H1 (cell line): ENCODE data around the gene PRELID1. TPM values are rescaled to one million over a fixed set of nuclear protein-coding genes. Genes with fewer than 3 reads are reported as not detected.

Source experiments
- CHD7 ChIP-seq: fragments of 300-600 bp; sonication (generic); IDR thresholded peaks from 2 replicates; pipeline ENCODE4 v1.7.1; 2012; ENCODE audit warnings: low read length, moderate library complexity, mild to moderate bottlenecking, inconsistent platforms; ENCODE audit not compliant: insufficient replicate concordance
- NRF1 ChIP-seq: IDR thresholded peaks from 2 replicates; pipeline ENCODE4 v1.6.1; 2011; ENCODE audit warnings: mild to moderate bottlenecking, low read depth, low read length, improper control_type of control experiment
- RAD21 ChIP-seq, 2 experiments: IDR thresholded peaks in 1 of 2; conservative IDR thresholded peaks in 1 of 2; 2 replicates each; pipeline ENCODE4 v1.6.1; 2011; ENCODE audit warnings: low read depth in 2 of 2, low read length in 2 of 2, improper control_type of control experiment in 1 of 2, inconsistent platforms in 1 of 2, mild to moderate bottlenecking in 1 of 2, moderate library complexity in 1 of 2
- RFX5 ChIP-seq: IDR thresholded peaks from 2 replicates; pipeline ENCODE4 v1.6.1; 2011; ENCODE audit warnings: low read depth, low read length, improper control_type of control experiment, borderline replicate concordance
- TAF1 ChIP-seq: IDR thresholded peaks from 2 replicates; pipeline ENCODE4 v1.6.1; 2011; ENCODE audit warnings: mild to moderate bottlenecking, low read depth, low read length
- TEAD4 ChIP-seq: IDR thresholded peaks from 2 replicates; pipeline ENCODE4 v1.6.1; 2012; ENCODE audit warnings: low read depth, low read length, inconsistent platforms, mixed read lengths
- polyA plus RNA-seq, 7 experiments: library from polyadenylated mRNA; depleted of rRNA in 3 of 7; stranded (reverse) in 5 of 7; unstranded in 2 of 7; fragments of >200 nt in 5 of 7; fragments of 200-250 nt in 2 of 7; gene quantifications; 1 replicate in 5 of 7; 2 replicates in 1 of 7; 4 replicates in 1 of 7; pipeline versions ENCODE4 v1.2.1 to v1.2.3, GENCODE V29; 2011 to 2013; ENCODE audit warnings: missing spikeins in 2 of 7, mixed read lengths in 2 of 7
- total RNA-seq: library from RNA; stranded (reverse); fragmentation: NEBNext Ultra II Directional; extraction: Animal tissue kit (Norgen Biotek cat#: 25700); gene quantifications from 2 replicates; pipeline ENCODE4 v1.2.1, GENCODE V29; 2021

Gene PRELID1
- total and polyA plus RNA-seq, 2 of the 8 experiments (the other 6 are each of a cell fraction or from before 2014, with no cell fraction given): 272 to 428 TPM

DNA sequence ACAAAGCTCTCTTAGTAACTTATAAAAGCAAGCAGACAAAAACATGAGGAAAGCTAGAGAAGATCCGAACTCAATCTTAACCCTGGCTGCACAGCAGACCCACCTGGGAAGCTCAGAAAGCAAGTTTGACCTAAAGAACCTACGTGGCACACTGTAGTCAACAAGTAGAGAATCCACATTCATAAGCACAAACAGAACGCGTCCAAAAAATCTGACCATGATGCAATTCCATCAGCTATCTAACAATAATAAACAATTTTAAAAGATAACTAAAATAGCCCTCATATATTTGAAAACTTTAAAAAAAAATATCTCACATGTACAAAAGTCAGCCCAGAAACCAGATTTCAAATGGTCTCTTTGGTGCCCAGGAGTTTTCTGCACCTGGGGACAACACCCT is 43.2 kb downstream of the PRELID1 start (continued):
- TF ChIP-seq CHD7: no peak
- no peak for TF ChIP-seq RAD21 (IDR thresholded peaks at IDR 0.05 in 1 of 2, conservative IDR thresholded peaks at IDR 0.05 in 1 of 2; ENCODE audit: low read depth in 2 of 2, low read length in 2 of 2)
- no peak for TF ChIP-seq TAF1
- TF ChIP-seq NRF1: no peak
- no peak for TF ChIP-seq TEAD4
- no peak for TF ChIP-seq RFX5
